Measurements from ENCODE around the gene WDR81.
"Not testable (repeated sequence)": the region's sequence is repeated elsewhere in the genome, so short reads cannot be mapped to it uniquely, and the experiment has no call there.

The WDR81 gene

DNA sequence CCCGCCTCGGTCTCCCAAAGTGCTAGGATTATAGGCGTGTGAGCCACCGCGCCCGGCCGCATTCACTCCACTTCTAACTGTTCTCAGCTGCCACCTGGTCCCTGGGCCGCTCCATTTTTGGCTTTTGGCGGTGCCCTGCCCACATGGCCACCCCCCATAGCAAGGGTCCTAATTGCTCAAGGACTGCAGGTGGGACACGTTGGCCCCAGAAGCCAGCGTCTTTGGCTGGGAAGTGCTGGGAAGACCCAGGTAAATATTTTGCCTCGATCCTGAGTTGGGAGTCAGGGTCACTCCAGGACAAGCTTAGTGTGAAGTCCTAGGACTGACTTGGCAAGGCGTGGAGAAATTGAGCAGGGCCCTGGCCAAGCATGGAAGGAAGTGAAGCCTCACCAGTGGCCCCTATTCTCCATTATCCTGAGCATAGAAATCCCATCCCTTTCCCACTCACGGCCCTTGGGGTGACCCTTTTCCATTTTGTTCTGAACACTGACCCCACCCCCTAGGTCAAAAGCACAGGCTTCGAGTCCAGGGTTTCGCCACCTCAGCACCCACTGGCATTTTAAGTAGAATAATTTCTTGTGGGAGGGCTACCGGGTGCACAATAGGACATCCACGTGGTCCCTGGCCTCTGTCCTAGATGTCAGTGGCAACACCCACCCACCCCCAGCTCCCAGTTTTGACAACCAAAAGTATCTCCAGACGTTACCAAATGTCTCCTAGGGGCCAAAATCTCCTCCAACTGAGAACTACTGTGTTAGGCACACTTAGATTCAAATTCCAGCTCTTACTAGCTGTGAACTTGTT, 5.9 kb upstream of the WDR81 start:
- TF ChIP-seq, protein P1, sequence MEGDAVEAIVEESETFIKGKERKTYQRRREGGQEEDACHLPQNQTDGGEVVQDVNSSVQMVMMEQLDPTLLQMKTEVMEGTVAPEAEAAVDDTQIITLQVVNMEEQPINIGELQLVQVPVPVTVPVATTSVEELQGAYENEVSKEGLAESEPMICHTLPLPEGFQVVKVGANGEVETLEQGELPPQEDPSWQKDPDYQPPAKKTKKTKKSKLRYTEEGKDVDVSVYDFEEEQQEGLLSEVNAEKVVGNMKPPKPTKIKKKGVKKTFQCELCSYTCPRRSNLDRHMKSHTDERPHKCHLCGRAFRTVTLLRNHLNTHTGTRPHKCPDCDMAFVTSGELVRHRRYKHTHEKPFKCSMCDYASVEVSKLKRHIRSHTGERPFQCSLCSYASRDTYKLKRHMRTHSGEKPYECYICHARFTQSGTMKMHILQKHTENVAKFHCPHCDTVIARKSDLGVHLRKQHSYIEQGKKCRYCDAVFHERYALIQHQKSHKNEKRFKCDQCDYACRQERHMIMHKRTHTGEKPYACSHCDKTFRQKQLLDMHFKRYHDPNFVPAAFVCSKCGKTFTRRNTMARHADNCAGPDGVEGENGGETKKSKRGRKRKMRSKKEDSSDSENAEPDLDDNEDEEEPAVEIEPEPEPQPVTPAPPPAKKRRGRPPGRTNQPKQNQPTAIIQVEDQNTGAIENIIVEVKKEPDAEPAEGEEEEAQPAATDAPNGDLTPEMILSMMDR (IDR thresholded peaks at IDR 0.05; ENCODE audit: extremely low read depth, missing control alignments) = no peak
- no peak for DNase-seq (ENCODE audit: low spot score)

DNA sequence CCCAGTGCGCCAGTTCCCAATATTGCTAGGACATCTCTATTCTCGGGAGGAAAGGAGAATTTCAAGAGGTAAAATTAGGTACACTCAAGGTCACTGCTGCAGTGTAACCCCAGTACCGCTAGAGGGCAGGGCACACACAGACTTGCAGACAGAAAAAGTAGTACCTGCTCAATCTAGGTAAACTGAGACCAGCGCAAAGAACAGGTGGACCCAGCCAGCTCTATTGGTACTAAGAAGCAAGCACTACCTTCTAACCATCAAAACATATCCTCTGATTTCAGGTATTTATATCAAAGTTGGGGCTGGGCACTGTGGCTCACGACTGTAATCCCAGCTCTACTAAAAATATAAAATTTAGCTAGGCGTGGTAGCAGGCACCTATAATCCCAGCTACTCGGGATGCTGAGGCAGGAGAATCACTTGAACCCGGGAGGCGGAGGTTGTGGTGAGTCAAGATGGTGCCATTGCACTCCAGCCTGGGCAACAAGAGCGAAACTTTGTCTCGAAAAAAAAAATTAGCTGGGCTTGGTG, 3.6 kb upstream of the WDR81 start:
- DNase-seq (ENCODE audit: low spot score) = peak; percentile 59
- TF ChIP-seq, protein P1 (IDR thresholded peaks at IDR 0.05; ENCODE audit: extremely low read depth, missing control alignments) = peak; percentile 96

GRCh38 chr17:1722022-1722421, 2.5 kb upstream of the WDR81 start:
- DNase-seq (ENCODE audit: low spot score) = not testable (repeated sequence)

DNA sequence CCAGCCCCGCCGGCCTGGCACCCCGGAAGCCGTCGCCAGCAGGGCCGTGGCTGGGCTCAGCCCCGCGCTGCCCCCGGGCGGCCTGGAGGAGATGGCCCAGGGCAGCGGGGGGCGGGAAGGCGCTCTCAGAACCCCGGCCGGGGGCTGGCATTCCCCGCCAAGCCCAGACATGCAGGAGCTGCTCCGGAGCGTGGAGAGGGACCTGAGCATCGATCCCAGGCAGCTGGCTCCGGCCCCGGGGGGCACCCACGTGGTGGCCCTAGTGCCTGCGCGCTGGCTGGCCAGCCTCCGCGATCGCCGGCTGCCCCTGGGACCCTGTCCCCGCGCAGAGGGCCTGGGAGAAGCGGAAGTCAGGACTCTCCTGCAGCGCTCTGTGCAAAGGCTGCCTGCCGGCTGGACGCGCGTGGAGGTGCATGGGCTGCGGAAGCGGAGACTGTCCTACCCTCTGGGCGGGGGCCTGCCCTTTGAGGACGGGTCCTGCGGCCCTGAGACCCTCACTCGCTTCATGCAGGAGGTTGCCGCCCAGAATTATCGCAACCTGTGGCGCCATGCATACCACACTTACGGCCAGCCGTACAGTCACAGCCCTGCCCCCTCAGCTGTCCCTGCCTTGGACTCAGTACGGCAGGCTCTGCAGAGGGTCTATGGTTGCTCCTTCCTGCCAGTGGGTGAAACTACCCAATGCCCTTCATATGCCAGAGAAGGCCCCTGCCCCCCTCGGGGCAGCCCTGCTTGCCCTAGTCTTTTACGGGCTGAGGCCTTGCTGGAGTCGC, 551 bp downstream of the WDR81 start:
- TF ChIP-seq, protein P1 (IDR thresholded peaks at IDR 0.05; ENCODE audit: extremely low read depth, missing control alignments) = no peak
- DNase-seq (ENCODE audit: low spot score) = no peak

DNA sequence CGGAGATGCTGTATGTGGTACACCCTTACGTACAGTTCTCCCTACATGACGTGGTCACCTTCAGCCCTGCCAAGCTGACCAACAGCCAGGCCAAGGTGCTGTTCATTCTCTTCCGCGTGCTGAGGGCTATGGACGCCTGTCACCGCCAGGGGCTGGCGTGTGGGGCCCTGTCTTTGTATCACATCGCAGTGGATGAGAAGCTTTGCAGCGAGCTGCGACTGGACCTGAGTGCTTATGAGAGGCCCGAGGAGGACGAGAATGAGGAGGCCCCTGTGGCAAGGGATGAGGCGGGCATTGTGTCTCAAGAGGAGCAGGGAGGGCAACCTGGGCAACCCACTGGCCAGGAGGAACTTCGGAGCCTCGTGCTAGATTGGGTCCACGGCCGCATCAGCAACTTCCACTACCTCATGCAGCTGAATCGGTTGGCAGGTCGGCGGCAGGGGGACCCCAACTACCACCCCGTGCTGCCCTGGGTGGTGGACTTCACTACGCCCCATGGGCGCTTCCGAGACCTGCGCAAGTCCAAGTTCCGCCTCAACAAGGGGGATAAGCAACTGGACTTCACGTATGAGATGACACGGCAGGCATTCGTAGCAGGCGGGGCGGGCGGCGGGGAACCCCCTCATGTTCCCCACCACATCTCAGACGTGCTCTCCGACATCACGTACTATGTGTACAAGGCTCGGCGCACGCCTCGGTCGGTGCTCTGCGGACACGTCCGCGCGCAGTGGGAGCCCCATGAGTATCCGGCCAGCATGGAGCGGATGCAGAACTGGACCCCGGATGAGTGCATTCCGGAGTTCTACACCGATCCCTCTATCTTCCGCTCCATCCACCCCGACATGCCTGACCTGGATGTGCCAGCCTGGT, 1.4 kb downstream of the WDR81 start:
- no peak for DNase-seq (ENCODE audit: low spot score)
- TF ChIP-seq, protein P1 (IDR thresholded peaks at IDR 0.05; ENCODE audit: extremely low read depth, missing control alignments) = no peak

DNA sequence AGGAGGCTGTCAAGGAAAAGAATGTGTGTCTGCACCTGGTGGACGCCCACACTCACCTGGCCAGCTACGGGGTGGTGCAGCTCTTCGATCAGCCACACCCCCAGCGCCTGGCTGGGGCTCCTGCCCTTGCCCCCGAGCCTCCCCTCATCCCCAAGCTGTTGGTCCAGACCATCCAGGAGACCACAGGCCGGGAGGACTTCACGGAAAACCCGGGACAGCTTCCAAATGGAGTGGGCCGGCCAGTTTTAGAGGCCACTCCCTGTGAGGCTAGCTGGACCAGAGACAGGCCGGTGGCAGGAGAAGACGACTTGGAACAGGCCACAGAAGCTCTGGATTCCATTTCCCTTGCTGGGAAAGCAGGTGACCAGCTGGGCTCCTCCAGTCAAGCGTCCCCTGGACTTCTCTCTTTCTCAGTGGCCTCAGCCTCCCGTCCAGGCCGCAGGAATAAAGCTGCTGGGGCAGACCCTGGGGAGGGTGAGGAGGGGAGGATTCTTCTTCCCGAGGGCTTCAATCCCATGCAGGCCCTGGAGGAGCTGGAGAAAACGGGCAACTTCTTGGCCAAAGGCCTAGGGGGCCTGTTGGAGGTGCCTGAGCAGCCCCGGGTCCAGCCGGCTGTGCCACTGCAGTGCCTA, 2.2 kb downstream of the WDR81 start:
- DNase-seq (ENCODE audit: low spot score) = no peak
- TF ChIP-seq, protein P1 (IDR thresholded peaks at IDR 0.05; ENCODE audit: extremely low read depth, missing control alignments) = no peak

DNA sequence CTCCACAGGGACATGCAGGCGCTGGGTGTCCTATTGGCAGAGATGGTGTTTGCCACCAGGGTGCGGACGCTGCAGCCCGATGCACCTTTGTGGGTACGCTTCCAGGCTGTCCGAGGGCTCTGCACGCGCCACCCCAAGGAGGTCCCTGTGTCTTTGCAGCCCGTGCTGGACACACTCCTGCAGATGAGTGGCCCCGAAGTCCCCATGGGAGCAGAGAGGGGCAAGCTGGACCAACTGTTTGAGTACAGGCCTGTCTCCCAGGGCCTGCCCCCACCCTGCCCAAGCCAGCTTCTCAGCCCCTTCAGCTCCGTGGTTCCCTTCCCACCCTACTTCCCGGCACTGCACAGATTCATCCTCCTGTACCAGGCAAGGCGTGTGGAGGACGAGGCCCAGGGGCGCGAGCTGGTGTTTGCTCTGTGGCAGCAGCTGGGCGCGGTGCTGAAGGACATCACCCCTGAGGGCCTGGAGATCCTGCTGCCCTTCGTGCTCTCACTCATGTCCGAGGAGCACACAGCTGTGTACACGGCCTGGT, 2.8 kb downstream of the WDR81 start:
- TF ChIP-seq, protein P1 (IDR thresholded peaks at IDR 0.05; ENCODE audit: extremely low read depth, missing control alignments) = no peak
- DNase-seq (ENCODE audit: low spot score) = no peak
